ENCODE data around the gene DYNLRB1. TPM values are rescaled to one million over a fixed set of nuclear protein-coding genes. Genes with fewer than 3 reads are reported as not detected.
"Not testable (repeated sequence)": the region's sequence is repeated elsewhere in the genome, so short reads cannot be mapped to it uniquely, and the experiment has no call there.

DYNLRB1 gene
- total RNA-seq (ENCODE audit: low replicate concordance) = 30.0 and 144 TPM in 2 replicates

- peak within 1 kb of the TSS; percentile 88 for H3K4me3 ChIP-seq (ENCODE audit: low read depth, low read length)
- no peak for TF ChIP-seq CTCF (IDR thresholded peaks at IDR 0.05; ENCODE audit: insufficient read depth, low read length)
- peak; percentile 98 for DNase-seq (ENCODE audit: low read depth)
Measured at GRCh38 chr20:34516247-34517113, at the start of gene DYNLRB1. Gene DYNLRB1, plus strand, starts transcription at chr20:34516422. Its CDS starts 37 bp downstream, at chr20:34516459.

GRCh38 chr20:34468951-34469350, 47.3 kb upstream of the DYNLRB1 start:
- no peak for TF ChIP-seq CTCF (IDR thresholded peaks at IDR 0.05; ENCODE audit: insufficient read depth, low read length)
- no peak overlapping the region for H3K4me3 ChIP-seq (ENCODE audit: low read depth, low read length)
- DNase-seq (ENCODE audit: low read depth) = no peak

GRCh38 chr20:34472246-34472925, 43.8 kb upstream of the DYNLRB1 start:
- TF ChIP-seq CTCF (IDR thresholded peaks at IDR 0.05; ENCODE audit: insufficient read depth, low read length) = no peak
- peak; percentile 74 for DNase-seq (ENCODE audit: low read depth)
- H3K4me3 ChIP-seq (ENCODE audit: low read depth, low read length) = no peak overlapping the region

GRCh38 chr20:34473262-34473883, 42.8 kb upstream of the DYNLRB1 start:
- peak; percentile 74 for DNase-seq (ENCODE audit: low read depth)
- TF ChIP-seq CTCF (IDR thresholded peaks at IDR 0.05; ENCODE audit: insufficient read depth, low read length) = peak; percentile 44
- no peak overlapping the region for H3K4me3 ChIP-seq (ENCODE audit: low read depth, low read length)

GRCh38 chr20:34475979-34476736, 40.1 kb upstream of the DYNLRB1 start:
- peak; percentile 19 for DNase-seq (ENCODE audit: low read depth)
- no peak overlapping the region for H3K4me3 ChIP-seq (ENCODE audit: low read depth, low read length)
- peak; percentile 46 for TF ChIP-seq CTCF (IDR thresholded peaks at IDR 0.05; ENCODE audit: insufficient read depth, low read length)

GRCh38 chr20:34479627-34480026, 36.6 kb upstream of the DYNLRB1 start:
- DNase-seq (ENCODE audit: low read depth) = no peak
- no peak for TF ChIP-seq CTCF (IDR thresholded peaks at IDR 0.05; ENCODE audit: insufficient read depth, low read length)
- no peak overlapping the region for H3K4me3 ChIP-seq (ENCODE audit: low read depth, low read length)

- DNase-seq (ENCODE audit: low read depth) = not testable (repeated sequence)
Measured at GRCh38 chr20:34482154-34482553, 34.1 kb upstream of the DYNLRB1 start.

GRCh38 chr20:34483585-34484220, 32.5 kb upstream of the DYNLRB1 start:
- DNase-seq (ENCODE audit: low read depth); H3K4me3 ChIP-seq (ENCODE audit: low read depth, low read length): not testable (repeated sequence)

More at GRCh38 chr20:34482154-34482553, 34.1 kb upstream of the DYNLRB1 start:
- not testable (repeated sequence) for H3K4me3 ChIP-seq (ENCODE audit: low read depth, low read length)
